Measurements from ENCODE around the gene TUT4.

Gene TUT4

DNA sequence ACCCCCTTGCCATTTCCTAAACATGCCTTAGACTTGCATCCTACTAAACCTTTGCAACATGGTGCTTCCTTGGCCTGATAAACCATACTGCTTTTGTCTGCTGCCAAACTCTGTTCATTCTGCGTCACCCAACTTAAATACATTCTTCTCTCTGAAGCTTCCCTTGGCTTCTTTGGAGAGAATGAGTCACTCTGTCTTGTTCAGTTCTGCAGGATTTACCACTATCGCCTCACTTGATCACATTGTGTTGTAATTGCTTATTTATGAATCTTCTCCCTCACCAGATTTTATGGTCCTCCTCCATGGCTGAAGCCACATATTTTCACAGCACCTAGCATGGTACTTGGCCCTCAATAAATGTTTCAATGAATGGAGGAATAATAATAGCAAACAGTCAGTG lies 21.7 kb upstream of the TUT4 start:
- Histone ChIP-seq H3K18ac (ENCODE audit: low read length) (no peak overlapping the region), H2BK12ac (ENCODE audit: low read length) (no peak overlapping the region), H3K14ac (ENCODE audit: low read length) (no peak overlapping the region), H3K4me1 (ENCODE audit: control insufficient read depth in 2 of 2, insufficient read depth in 1 of 2, low read depth in 1 of 2, low read length in 2 of 2) (peaks cover 2 to 9% of the 10 kb centered on the region in 2 donors), H2BK120ac (ENCODE audit: low read depth, low read length) (no peak overlapping the region), H3K79me1 (ENCODE audit: low read depth, low read length) (no peaks in the 10 kb centered on the region), H2BK15ac (ENCODE audit: low read length) (no peak overlapping the region), H3K27me3 (ENCODE audit: control insufficient read depth in 3 of 3, insufficient read depth in 3 of 3, low read depth in 1 of 3, low read length in 3 of 3) (no peaks in the 10 kb centered on the region), H3K36me3 (replicated peaks in 1 of 2; ENCODE audit: control insufficient read depth in 2 of 2, insufficient read depth in 2 of 2, low read length in 2 of 2) (no peaks in the 10 kb centered on the region), H4K8ac (ENCODE audit: low read depth, low read length) (no peak overlapping the region), H2AFZ (ENCODE audit: low read length) (no peak overlapping the region), H3K9ac (ENCODE audit: low read depth, low read length, poor library complexity) (no peak overlapping the region), H3K23ac (ENCODE audit: low read depth, low read length, poor library complexity) (no peak overlapping the region), H2AK5ac (ENCODE audit: low read depth, low read length) (no peak overlapping the region), H3K9me3 (replicated peaks in 1 of 2; ENCODE audit: control insufficient read depth in 2 of 2, insufficient read depth in 1 of 2, low read depth in 1 of 2, low read length in 2 of 2) (no peaks in the 10 kb centered on the region), H3K4me3 (ENCODE audit: low read length in 2 of 2) (no peak overlapping the region), H3K4me2 (ENCODE audit: insufficient read depth, low read length, poor library complexity, severe bottlenecking) (no peak overlapping the region), H2BK5ac (ENCODE audit: low read length) (no peak overlapping the region), H3K27ac (replicated peaks; ENCODE audit: low read length) (no peak overlapping the region), H4K91ac (ENCODE audit: low read depth, low read length, poor library complexity) (no peak overlapping the region), H3K4ac (ENCODE audit: low read length) (no peak overlapping the region)
- no CpG with 5 or more reads among the region's 2 CpGs for WGBS, 2 donors (ENCODE audit: extremely low coverage in 2 of 2, insufficient read length in 2 of 2, insufficient replicate concordance in 1 of 2)
- no peak for DNase-seq (ENCODE audit: low spot score)

DNA sequence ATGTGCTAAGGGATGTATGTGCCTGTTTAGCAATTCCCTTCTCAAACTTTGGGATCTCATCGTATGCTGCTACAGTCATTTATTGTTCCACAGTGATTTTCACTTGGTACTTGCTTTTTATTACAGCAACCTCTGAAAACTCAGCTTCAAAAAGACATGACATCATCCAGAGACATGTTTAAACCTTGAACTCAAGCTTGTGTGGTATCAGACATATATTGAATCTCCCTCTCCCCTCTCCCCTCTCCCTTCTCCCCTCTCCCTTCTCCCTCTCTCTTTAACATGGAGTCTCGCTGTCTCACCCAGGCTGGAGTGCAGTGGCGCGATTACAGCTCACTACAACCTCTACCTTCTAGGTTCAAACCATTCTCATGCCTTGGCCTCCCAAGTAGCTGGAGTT lies 19.5 kb upstream of the TUT4 start:
- H3K36me3 ChIP-seq (replicated peaks in 1 of 2; ENCODE audit: control insufficient read depth in 2 of 2, insufficient read depth in 2 of 2, low read length in 2 of 2): no peaks in the 10 kb centered on the region
- no peak overlapping the region for H4K91ac ChIP-seq (ENCODE audit: low read depth, low read length, poor library complexity)
- H2BK5ac ChIP-seq (ENCODE audit: low read length): no peak overlapping the region
- H3K9me3 ChIP-seq (replicated peaks in 1 of 2; ENCODE audit: control insufficient read depth in 2 of 2, insufficient read depth in 1 of 2, low read depth in 1 of 2, low read length in 2 of 2): no peaks in the 10 kb centered on the region
- H3K4me3 ChIP-seq (ENCODE audit: low read length in 2 of 2): no peak overlapping the region
- H3K4me2 ChIP-seq (ENCODE audit: insufficient read depth, low read length, poor library complexity, severe bottlenecking): no peak overlapping the region
- no peak overlapping the region for H2AK5ac ChIP-seq (ENCODE audit: low read depth, low read length)
- no peak overlapping the region for H2BK15ac ChIP-seq (ENCODE audit: low read length)
- H2BK120ac ChIP-seq (ENCODE audit: low read depth, low read length): no peak overlapping the region
- no peaks in the 10 kb centered on the region for H3K27me3 ChIP-seq (ENCODE audit: control insufficient read depth in 3 of 3, insufficient read depth in 3 of 3, low read depth in 1 of 3, low read length in 3 of 3)
- H3K14ac ChIP-seq (ENCODE audit: low read length): no peak overlapping the region
- no peak overlapping the region for H3K18ac ChIP-seq (ENCODE audit: low read length)
- H3K23ac ChIP-seq (ENCODE audit: low read depth, low read length, poor library complexity): no peak overlapping the region
- no peak overlapping the region for H3K27ac ChIP-seq (replicated peaks; ENCODE audit: low read length)
- no peak overlapping the region for H2AFZ ChIP-seq (ENCODE audit: low read length)
- H3K79me1 ChIP-seq (ENCODE audit: low read depth, low read length): no peaks in the 10 kb centered on the region
- no peak overlapping the region for H4K8ac ChIP-seq (ENCODE audit: low read depth, low read length)
- DNase-seq (ENCODE audit: low spot score): no peak
- no peak overlapping the region for H3K4ac ChIP-seq (ENCODE audit: low read length)
- H3K4me1 ChIP-seq (ENCODE audit: control insufficient read depth in 2 of 2, insufficient read depth in 1 of 2, low read depth in 1 of 2, low read length in 2 of 2): peaks cover 4 to 9% of the 10 kb centered on the region in 2 donors
- no peak overlapping the region for H3K9ac ChIP-seq (ENCODE audit: low read depth, low read length, poor library complexity)
- no CpG with 5 or more reads among the region's 4 CpGs for WGBS, 2 donors (ENCODE audit: extremely low coverage in 2 of 2, insufficient read length in 2 of 2, insufficient replicate concordance in 1 of 2)
- no peak overlapping the region for H2BK12ac ChIP-seq (ENCODE audit: low read length)

DNA sequence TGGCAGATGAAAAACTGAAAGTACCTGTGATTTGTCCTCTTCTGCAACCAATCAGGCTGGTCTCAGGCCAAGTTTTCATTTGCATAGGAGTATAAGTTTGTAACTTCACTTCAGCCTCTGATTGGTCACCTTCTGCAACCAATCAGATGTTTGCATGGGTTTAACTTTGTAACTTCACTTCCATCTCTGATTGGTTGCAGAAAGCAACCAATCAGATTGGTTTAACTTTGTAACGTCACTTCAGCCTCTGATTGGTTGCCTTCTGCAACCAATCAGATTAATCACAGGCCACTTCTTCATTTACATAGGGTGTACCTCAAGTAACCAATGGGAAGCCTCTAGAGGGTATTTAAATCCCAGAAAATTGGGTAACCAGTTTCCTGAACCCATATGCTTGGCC lies 18.9 kb upstream of the TUT4 start:
- H3K4me1 ChIP-seq (ENCODE audit: control insufficient read depth in 2 of 2, insufficient read depth in 1 of 2, low read depth in 1 of 2, low read length in 2 of 2): peaks cover 2 to 7% of the 10 kb centered on the region in 2 donors
- no peak overlapping the region for H4K8ac ChIP-seq (ENCODE audit: low read depth, low read length)
- no peaks in the 10 kb centered on the region for H3K27me3 ChIP-seq (ENCODE audit: control insufficient read depth in 3 of 3, insufficient read depth in 3 of 3, low read depth in 1 of 3, low read length in 3 of 3)
- no peak overlapping the region for H2BK5ac ChIP-seq (ENCODE audit: low read length)
- H3K14ac ChIP-seq (ENCODE audit: low read length): no peak overlapping the region
- H3K79me1 ChIP-seq (ENCODE audit: low read depth, low read length): no peaks in the 10 kb centered on the region
- H3K23ac ChIP-seq (ENCODE audit: low read depth, low read length, poor library complexity): no peak overlapping the region
- H2AK5ac ChIP-seq (ENCODE audit: low read depth, low read length): no peak overlapping the region
- H2BK120ac ChIP-seq (ENCODE audit: low read depth, low read length): no peak overlapping the region
- no peak overlapping the region for H2BK12ac ChIP-seq (ENCODE audit: low read length)
- H4K91ac ChIP-seq (ENCODE audit: low read depth, low read length, poor library complexity): no peak overlapping the region
- H3K4ac ChIP-seq (ENCODE audit: low read length): no peak overlapping the region
- H3K9ac ChIP-seq (ENCODE audit: low read depth, low read length, poor library complexity): no peak overlapping the region
- WGBS, 2 donors (ENCODE audit: extremely low coverage in 2 of 2, insufficient read length in 2 of 2, insufficient replicate concordance in 1 of 2): no CpG with 5 or more reads among the region's 1 CpG
- H3K36me3 ChIP-seq (replicated peaks in 1 of 2; ENCODE audit: control insufficient read depth in 2 of 2, insufficient read depth in 2 of 2, low read length in 2 of 2): no peaks in the 10 kb centered on the region
- H3K4me2 ChIP-seq (ENCODE audit: insufficient read depth, low read length, poor library complexity, severe bottlenecking): no peak overlapping the region
- H2AFZ ChIP-seq (ENCODE audit: low read length): no peak overlapping the region
- H3K27ac ChIP-seq (replicated peaks; ENCODE audit: low read length): no peak overlapping the region
- H3K9me3 ChIP-seq (replicated peaks in 1 of 2; ENCODE audit: control insufficient read depth in 2 of 2, insufficient read depth in 1 of 2, low read depth in 1 of 2, low read length in 2 of 2): no peaks in the 10 kb centered on the region
- DNase-seq (ENCODE audit: low spot score): no peak
- H3K18ac ChIP-seq (ENCODE audit: low read length): no peak overlapping the region
- H2BK15ac ChIP-seq (ENCODE audit: low read length): no peak overlapping the region
- no peak overlapping the region for H3K4me3 ChIP-seq (ENCODE audit: low read length in 2 of 2)

DNA sequence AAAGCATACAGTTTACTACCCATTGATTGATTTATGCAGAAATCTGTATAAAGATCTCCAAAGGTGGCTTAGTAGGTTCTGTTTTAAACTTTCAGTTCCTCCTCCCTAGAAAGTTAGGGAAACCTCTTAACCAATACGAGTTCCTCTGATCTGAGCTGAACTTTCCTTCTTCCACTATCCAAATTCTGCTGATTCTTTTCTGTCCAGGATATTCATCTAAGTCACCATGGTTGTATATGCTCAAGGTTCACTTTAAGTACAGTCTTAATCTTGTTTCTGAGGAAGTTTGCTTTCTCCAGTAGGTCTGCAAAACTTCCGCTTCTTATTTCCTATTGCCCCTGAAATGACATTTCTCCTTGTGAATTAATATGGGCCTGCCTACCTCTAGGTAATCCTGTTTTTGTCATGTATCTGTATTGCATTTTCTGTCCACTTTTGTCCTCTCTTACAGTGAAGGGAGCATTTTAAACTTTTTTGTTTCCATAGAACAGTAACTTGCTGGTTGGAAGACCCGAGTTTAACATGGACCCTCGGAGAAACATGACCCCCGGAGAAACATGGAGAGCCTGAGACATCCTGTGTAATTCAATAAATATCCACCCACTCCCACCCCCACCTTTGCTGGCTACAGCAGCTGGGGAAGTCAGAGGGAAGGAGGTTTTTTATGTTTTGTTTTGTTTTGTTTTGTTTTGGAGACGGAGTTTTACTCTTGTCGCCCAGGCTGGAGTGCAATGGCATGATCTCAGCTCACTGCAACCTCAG lies 16.7 kb upstream of the TUT4 start:
- H2AK5ac ChIP-seq (ENCODE audit: low read depth, low read length): no peak overlapping the region
- no peaks in the 10 kb centered on the region for H3K36me3 ChIP-seq (replicated peaks in 1 of 2; ENCODE audit: control insufficient read depth in 2 of 2, insufficient read depth in 2 of 2, low read length in 2 of 2)
- no peak overlapping the region for H3K4me2 ChIP-seq (ENCODE audit: insufficient read depth, low read length, poor library complexity, severe bottlenecking)
- no peak overlapping the region for H2BK120ac ChIP-seq (ENCODE audit: low read depth, low read length)
- no peak overlapping the region for H3K18ac ChIP-seq (ENCODE audit: low read length)
- no peak overlapping the region for H2BK15ac ChIP-seq (ENCODE audit: low read length)
- no peak for DNase-seq (ENCODE audit: low spot score)
- no CpG with 5 or more reads among the region's 7 CpGs for WGBS, 2 donors (ENCODE audit: extremely low coverage in 2 of 2, insufficient read length in 2 of 2, insufficient replicate concordance in 1 of 2)
- peak overlapping the region; percentile 17 for H2AFZ ChIP-seq (ENCODE audit: low read length)
- H3K9ac ChIP-seq (ENCODE audit: low read depth, low read length, poor library complexity): no peak overlapping the region
- no peak overlapping the region for H3K23ac ChIP-seq (ENCODE audit: low read depth, low read length, poor library complexity)
- H4K8ac ChIP-seq (ENCODE audit: low read depth, low read length): no peak overlapping the region
- no peak overlapping the region for H3K27ac ChIP-seq (replicated peaks; ENCODE audit: low read length)
- H4K91ac ChIP-seq (ENCODE audit: low read depth, low read length, poor library complexity): no peak overlapping the region
- H3K27me3 ChIP-seq (ENCODE audit: control insufficient read depth in 3 of 3, insufficient read depth in 3 of 3, low read depth in 1 of 3, low read length in 3 of 3): no peaks in the 10 kb centered on the region
- H2BK5ac ChIP-seq (ENCODE audit: low read length): no peak overlapping the region
- no peak overlapping the region for H3K4me3 ChIP-seq (ENCODE audit: low read length in 2 of 2)
- no peak overlapping the region for H2BK12ac ChIP-seq (ENCODE audit: low read length)
- H3K14ac ChIP-seq (ENCODE audit: low read length): no peak overlapping the region
- no peaks in the 10 kb centered on the region for H3K79me1 ChIP-seq (ENCODE audit: low read depth, low read length)
- no peaks in the 10 kb centered on the region for H3K9me3 ChIP-seq (replicated peaks in 1 of 2; ENCODE audit: control insufficient read depth in 2 of 2, insufficient read depth in 1 of 2, low read depth in 1 of 2, low read length in 2 of 2)
- H3K4ac ChIP-seq (ENCODE audit: low read length): no peak overlapping the region
- H3K4me1 ChIP-seq (ENCODE audit: control insufficient read depth in 2 of 2, insufficient read depth in 1 of 2, low read depth in 1 of 2, low read length in 2 of 2): peaks cover 2 to 6% of the 10 kb centered on the region in 2 donors

Data from neuronal stem cell (in vitro differentiated cells).